Esophagus squamous epithelium (tissue), 5 donors: Measurements from ENCODE around the gene CTXND1. TPM values are rescaled to one million over a fixed set of nuclear protein-coding genes. Genes with fewer than 3 reads are reported as not detected.

ENCODE experiments used
- DNase-seq: peaks from one replicate; lab custom pipeline; 2025; lab: John Stamatoyannopoulos, UW
- H3K27ac ChIP-seq, 4 donors: fragments of 200-600 bp; sonication (generic); one replicate each; pipeline ENCODE4 v1.5.1; 2016 to 2019; ENCODE audit warnings: mild to moderate bottlenecking in 1 of 4
- H3K27me3 ChIP-seq, 4 donors: fragments of 200-600 bp; sonication (generic); 1 replicate in 3 of 4; 2 replicates in 1 of 4; pipeline versions ENCODE4 v1.5.1 to v1.6.0; 2017 to 2021; ENCODE audit warnings: antibody characterized with exemption in 1 of 4
- H3K36me3 ChIP-seq, 3 donors: fragments of 200-600 bp; sonication (generic); one replicate each; pipeline ENCODE4 v1.5.1; 2016 to 2019
- H3K4me1 ChIP-seq, 3 donors: fragments of 200-600 bp; sonication (generic); one replicate each; pipeline ENCODE4 v1.5.1; 2017 to 2019
- H3K4me3 ChIP-seq, 4 donors: fragments of 200-600 bp; sonication (generic); 1 replicate in 3 of 4; 2 replicates in 1 of 4; pipeline ENCODE4 v1.5.1; 2016 to 2019; ENCODE audit warnings: mild to moderate bottlenecking in 2 of 4, moderate library complexity in 1 of 4
- H3K9me3 ChIP-seq, 3 donors: fragments of 200-600 bp; sonication (generic); one replicate each; pipeline ENCODE4 v1.5.1; 2016 to 2019
- POLR2A ChIP-seq, 4 donors: fragments of 450-650 bp; IDR thresholded peaks; one replicate each; pipeline ENCODE4 v1.6.1; 2017; ENCODE audit warnings: antibody characterized with exemption in 4 of 4, mild to moderate bottlenecking in 4 of 4, moderate library complexity in 3 of 4
- WGBS, 2 donors: methylation state at CpG; one replicate each; pipeline ENCODE4 v1.1.5; 2018; 5-methylcytosine and 5-hydroxymethylcytosine counted together
- intact Hi-C: fragments of 100-400 bp; cut with DNase I; formaldehyde crosslinking; loops from one replicate; pipeline ENCODE4 v1.15.0; 2022
- total RNA-seq, 4 donors: library from RNA; depleted of rRNA; stranded (reverse); fragments of >200 nt; gene quantifications; one replicate each; pipeline ENCODE4 v1.1.0, GENCODE V29; 2016
- TF ChIP-seq, protein P1 (sequence below), 6 experiments: fragments of 450-650 bp in 4 of 6; fragments of 200-600 bp in 2 of 6; sonication (generic) in 2 of 6; IDR thresholded peaks; one replicate each; pipeline ENCODE4 v1.5.1; 2016 to 2019; ENCODE audit warnings: antibody characterized with exemption in 6 of 6, mild to moderate bottlenecking in 4 of 6, moderate library complexity in 4 of 6
- donor health status: DM: yes; HTN: yes; CAD: no.

The CTXND1 gene
- total RNA-seq, 4 donors from 2014 or later: not detected

DNA sequence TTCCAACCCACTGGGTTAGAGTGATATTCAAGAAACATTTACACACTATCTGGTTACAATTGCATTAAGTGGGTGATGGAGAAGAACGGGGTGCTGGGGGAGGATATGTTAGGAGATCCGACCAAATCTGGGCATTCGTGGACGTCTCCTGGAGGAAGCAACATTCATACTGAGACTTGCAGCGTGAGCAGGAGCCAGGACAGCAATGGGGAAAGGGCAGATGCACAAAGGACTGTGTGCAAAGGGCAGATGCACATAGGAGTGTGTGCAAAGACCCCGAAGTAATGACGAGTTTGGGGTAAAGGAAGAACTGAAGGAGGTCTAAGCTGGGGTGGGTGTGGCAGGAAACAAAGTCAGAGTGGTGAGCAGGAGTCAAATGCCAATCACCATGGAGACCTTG is 16.1 kb upstream of the CTXND1 start:
- Histone ChIP-seq H3K27ac (no peak overlapping the region), H3K9me3 (no peaks in the 10 kb centered on the region), H3K27me3 (peaks cover 0 to 30% (median 0%) of the 10 kb centered on the region in 4 donors), H3K4me1 (no peaks in the 10 kb centered on the region), H3K4me3 (no peak overlapping the region), H3K36me3 (no peaks in the 10 kb centered on the region)
- no peak for DNase-seq
- TF ChIP-seq POLR2A (IDR thresholded peaks at IDR 0.05): no peak
- TF ChIP-seq, protein P1, sequence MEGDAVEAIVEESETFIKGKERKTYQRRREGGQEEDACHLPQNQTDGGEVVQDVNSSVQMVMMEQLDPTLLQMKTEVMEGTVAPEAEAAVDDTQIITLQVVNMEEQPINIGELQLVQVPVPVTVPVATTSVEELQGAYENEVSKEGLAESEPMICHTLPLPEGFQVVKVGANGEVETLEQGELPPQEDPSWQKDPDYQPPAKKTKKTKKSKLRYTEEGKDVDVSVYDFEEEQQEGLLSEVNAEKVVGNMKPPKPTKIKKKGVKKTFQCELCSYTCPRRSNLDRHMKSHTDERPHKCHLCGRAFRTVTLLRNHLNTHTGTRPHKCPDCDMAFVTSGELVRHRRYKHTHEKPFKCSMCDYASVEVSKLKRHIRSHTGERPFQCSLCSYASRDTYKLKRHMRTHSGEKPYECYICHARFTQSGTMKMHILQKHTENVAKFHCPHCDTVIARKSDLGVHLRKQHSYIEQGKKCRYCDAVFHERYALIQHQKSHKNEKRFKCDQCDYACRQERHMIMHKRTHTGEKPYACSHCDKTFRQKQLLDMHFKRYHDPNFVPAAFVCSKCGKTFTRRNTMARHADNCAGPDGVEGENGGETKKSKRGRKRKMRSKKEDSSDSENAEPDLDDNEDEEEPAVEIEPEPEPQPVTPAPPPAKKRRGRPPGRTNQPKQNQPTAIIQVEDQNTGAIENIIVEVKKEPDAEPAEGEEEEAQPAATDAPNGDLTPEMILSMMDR (IDR thresholded peaks at IDR 0.05): no peak
- intact Hi-C loops: no loop called here
- 69 to 72% methylated on average over 7 of the region's 7 CpGs for WGBS, 2 donors

DNA sequence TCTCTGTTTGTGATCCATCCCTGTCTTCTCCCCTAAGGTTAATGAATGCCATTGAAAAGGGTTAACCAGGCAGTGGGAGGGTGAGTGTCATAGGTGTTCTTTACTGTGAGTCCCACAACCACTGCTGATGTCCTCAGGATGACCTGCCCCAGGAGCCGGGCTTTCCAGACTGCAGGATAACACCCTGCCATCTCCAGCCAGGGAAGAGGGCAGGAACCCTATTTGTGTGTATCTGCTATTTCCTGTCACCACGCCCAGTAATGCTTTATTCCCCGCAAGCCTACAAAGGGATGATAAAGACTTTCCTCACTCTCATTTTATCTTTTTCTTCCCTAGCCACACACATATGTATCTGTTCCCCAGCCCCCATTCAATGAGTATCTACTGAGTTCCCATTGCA is 15.6 kb upstream of the CTXND1 start:
- peaks cover 0 to 30% (median 0%) of the 10 kb centered on the region in 4 donors for H3K27me3 ChIP-seq
- intact Hi-C loops: no loop called here
- no peaks in the 10 kb centered on the region for H3K4me1 ChIP-seq
- H3K36me3 ChIP-seq: no peaks in the 10 kb centered on the region
- H3K27ac ChIP-seq: no peak overlapping the region
- no peaks in the 10 kb centered on the region for H3K9me3 ChIP-seq
- no peak for TF ChIP-seq POLR2A (IDR thresholded peaks at IDR 0.05)
- TF ChIP-seq, protein P1 (IDR thresholded peaks at IDR 0.05): no peak
- 59 to 62% methylated on average over 3 of the region's 3 CpGs for WGBS, 2 donors
- DNase-seq: no peak
- no peak overlapping the region for H3K4me3 ChIP-seq

DNA sequence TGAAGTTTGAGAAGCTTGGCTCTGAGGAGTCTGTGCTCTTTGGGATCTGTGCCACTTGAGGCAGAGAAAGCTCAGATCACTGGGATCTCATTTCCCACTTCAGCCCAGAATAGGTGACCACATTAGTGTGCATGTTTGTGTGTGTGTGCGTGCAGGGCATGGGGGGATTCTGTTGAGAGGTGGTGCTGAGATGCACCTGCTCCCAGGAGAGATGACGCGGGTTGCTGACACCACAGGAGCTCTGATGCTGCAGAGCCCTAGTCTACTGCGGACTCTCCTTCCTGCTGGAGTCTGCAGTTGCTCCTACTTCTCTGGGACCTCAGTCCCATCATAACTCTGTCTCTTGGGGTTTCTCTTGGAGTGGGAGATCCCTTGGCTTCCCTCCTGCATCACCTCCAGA is 14.7 kb upstream of the CTXND1 start:
- H3K4me3 ChIP-seq: no peak overlapping the region
- H3K9me3 ChIP-seq: no peaks in the 10 kb centered on the region
- peaks cover 0 to 36% (median 0%) of the 10 kb centered on the region in 4 donors for H3K27me3 ChIP-seq
- H3K36me3 ChIP-seq: no peaks in the 10 kb centered on the region
- DNase-seq: no peak
- 74% methylated on average over 3 of the region's 4 CpGs; no CpG with 5 or more reads in 1 of the 2 donors for WGBS, 2 donors
- H3K27ac ChIP-seq: no peak overlapping the region
- TF ChIP-seq POLR2A (IDR thresholded peaks at IDR 0.05): no peak
- TF ChIP-seq, protein P1 (IDR thresholded peaks at IDR 0.05): no peak
- no peaks in the 10 kb centered on the region for H3K4me1 ChIP-seq
- intact Hi-C loops: no loop called here

DNA sequence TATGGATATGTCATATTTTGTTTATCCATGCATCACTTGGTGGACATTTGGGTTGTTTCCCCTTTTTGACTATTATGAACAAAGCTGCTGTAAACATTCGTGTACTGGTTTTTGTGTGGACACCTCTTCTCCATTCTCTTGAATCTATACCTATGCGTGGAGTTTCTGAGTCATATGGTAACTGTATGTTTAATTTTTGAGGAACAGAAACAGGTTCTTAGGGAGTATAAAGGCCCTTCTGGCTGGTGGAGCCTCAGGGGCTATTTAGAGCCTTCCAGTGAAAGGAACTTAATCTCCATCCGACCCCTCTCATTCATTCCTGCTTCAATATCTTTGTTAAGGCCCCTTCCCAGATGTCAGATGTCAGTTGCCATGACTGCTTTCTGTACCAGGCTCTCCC is 14.1 kb upstream of the CTXND1 start:
- no peak for DNase-seq
- WGBS, 2 donors: 41 to 58% methylated on average over 3 of the region's 3 CpGs
- H3K4me3 ChIP-seq: no peak overlapping the region
- no peak for TF ChIP-seq POLR2A (IDR thresholded peaks at IDR 0.05)
- TF ChIP-seq, protein P1 (IDR thresholded peaks at IDR 0.05): no peak
- H3K27ac ChIP-seq: no peak overlapping the region
- no peaks in the 10 kb centered on the region for H3K9me3 ChIP-seq
- peaks cover 0 to 39% (median 0%) of the 10 kb centered on the region in 4 donors for H3K27me3 ChIP-seq
- H3K4me1 ChIP-seq: no peaks in the 10 kb centered on the region
- intact Hi-C loops: no loop called here
- H3K36me3 ChIP-seq: no peaks in the 10 kb centered on the region

DNA sequence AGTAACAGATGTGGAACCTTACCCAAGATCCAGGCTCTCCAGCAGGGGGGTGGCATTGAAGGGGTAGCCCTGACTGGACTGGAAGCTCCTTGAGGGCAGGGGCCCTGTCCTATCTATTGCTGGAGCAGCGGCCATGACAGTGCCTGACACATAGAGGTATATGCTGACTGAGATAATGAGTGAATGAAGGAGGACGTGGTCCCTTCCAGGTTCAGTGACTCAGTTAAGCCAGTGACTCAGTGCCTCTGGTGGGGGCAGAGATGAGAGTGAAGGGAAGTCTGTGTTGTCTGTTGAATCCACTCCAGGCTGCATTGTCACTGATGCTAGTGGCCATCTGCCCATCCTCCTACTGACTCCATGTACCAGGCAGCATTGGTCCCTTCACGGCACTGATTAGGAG is 13.0 kb upstream of the CTXND1 start:
- intact Hi-C loops: no loop called here
- Histone ChIP-seq H3K36me3 (no peaks in the 10 kb centered on the region), H3K4me1 (no peaks in the 10 kb centered on the region), H3K4me3 (no peak overlapping the region), H3K27ac (no peak overlapping the region), H3K27me3 (peaks cover 0 to 48% (median 0%) of the 10 kb centered on the region in 4 donors), H3K9me3 (no peaks in the 10 kb centered on the region)
- DNase-seq: no peak
- TF ChIP-seq, protein P1 (IDR thresholded peaks at IDR 0.05): no peak
- no peak for TF ChIP-seq POLR2A (IDR thresholded peaks at IDR 0.05)
- WGBS, 2 donors: 52 to 62% methylated on average over 3 of the region's 3 CpGs
